Esophagus mucosa (tissue), 1 donor: ENCODE measurements around the gene CLEC14A. TPM values are rescaled to one million over a fixed set of nuclear protein-coding genes. Genes with fewer than 3 reads are reported as not detected.

Experiments
- ATAC-seq: fragments of 200-7000 bp; cut with Tn5 transposase; one replicate; pipeline ENCODE4 v1.9.1; 2020
- total RNA-seq: library from RNA; stranded (reverse); gene quantifications from one replicate; pipeline ENCODE4 v1.2.4, GENCODE V29; 2023
- donor health status: DM: yes; HTN: yes; CAD: no.

Gene CLEC14A, protein sequence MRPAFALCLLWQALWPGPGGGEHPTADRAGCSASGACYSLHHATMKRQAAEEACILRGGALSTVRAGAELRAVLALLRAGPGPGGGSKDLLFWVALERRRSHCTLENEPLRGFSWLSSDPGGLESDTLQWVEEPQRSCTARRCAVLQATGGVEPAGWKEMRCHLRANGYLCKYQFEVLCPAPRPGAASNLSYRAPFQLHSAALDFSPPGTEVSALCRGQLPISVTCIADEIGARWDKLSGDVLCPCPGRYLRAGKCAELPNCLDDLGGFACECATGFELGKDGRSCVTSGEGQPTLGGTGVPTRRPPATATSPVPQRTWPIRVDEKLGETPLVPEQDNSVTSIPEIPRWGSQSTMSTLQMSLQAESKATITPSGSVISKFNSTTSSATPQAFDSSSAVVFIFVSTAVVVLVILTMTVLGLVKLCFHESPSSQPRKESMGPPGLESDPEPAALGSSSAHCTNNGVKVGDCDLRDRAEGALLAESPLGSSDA
- total RNA-seq = 4.1 TPM

DNA sequence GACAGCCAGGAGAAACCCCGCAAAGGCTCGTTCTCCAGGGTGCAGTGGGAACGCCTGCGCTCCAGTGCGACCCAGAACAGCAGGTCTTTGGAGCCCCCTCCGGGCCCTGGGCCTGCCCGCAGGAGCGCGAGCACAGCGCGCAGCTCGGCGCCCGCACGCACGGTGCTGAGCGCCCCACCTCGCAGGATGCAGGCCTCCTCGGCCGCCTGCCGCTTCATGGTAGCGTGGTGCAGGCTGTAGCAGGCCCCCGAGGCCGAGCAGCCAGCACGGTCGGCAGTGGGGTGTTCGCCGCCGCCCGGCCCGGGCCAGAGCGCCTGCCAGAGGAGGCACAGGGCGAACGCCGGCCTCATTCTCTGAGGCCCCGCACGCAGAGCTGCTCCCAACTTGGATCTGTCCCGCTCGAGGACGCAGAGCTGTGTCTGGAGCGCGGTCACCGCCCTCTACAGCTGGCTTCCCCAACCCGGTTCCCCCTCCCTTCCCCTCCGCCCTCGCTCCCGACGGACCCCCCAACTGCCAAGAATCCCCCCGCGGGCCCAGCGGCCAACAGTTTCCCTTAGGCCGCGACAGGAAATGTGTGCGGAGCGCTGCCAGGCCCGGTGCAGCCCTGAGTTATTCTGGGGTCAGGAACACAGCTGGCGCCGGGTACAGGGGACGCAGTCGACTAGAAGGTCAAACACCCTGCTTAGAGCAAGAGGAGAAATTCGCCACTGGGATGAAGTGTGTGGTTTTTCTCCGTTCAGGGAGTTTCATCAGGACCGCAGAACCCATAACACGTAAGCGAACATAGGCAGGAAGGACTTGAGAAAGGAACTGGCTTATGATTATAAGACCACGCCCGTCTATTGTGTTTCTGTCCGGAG lies at the start of gene CLEC14A:
TSS of gene CLEC14A (minus strand) at position 421 of the 860 bp plus-strand sequence. CDS start at position 350, 71 bp downstream.
- peak; percentile 77 for ATAC-seq

GRCh38 chr14:38302966-38303365 lies 47.1 kb upstream of the CLEC14A start:
- ATAC-seq = no peak

- ATAC-seq = no peak
Measured at GRCh38 chr14:38302034-38302433, 46.1 kb upstream of the CLEC14A start.

GRCh38 chr14:38297681-38298080 lies 41.8 kb upstream of the CLEC14A start:
- no peak for ATAC-seq

DNA sequence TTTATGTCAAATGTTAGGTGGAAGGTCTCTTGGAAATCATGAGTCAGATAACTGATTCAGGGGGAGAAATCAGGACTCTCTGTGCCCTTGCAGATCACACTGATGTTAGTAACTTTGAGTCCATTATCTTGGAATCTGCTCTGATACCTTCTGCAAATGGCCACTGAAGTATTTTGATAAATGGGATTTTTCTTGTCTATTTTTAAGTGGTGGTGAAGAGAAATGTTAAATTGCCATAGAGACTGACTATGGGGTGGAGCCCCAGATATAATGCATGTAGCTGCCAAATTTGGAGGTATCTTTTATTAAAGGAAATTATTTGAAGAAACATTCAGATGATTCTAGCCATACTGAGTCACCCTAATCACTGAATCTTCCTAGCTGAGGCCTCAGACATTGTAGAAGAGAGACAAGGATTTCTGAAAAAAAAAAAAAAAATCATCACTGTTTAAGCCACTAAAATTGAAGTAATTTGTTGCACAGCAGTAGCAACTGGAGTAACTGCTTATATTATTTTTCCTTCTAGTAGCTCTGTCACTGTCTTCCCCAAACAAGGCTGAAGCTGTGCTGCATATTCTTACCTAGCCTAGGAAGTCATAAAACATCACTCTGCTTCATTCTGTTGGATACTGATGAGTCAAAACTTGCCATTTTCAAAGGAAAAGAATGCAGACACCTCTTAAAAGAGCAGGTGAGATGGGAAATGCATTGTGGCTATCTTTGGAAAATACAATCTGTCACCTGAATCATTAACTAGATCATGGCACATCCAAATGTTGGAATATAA lies 36.0 kb upstream of the CLEC14A start:
- no peak for ATAC-seq

- no peak for ATAC-seq
Measured at GRCh38 chr14:38290601-38291188, 34.8 kb upstream of the CLEC14A start.

DNA sequence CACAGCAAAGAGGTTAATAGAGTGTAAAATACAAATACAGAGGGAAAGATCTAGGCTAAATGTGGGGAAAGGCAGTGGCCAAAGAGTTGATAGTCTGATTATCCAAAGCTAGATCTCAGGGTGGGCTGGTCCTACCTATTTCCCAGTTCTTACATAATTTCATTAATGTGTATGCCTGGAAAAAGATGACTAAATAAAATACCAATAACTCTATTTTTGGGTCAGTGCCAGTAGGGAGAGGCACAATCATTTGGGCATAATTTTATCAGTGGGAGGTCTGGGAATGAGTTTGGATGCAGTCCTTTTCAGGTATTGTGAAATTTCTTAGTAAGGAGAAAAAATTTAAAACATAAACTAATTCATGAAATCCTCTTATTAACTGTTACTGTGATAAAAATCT lies 30.6 kb upstream of the CLEC14A start:
- no peak for ATAC-seq

DNA sequence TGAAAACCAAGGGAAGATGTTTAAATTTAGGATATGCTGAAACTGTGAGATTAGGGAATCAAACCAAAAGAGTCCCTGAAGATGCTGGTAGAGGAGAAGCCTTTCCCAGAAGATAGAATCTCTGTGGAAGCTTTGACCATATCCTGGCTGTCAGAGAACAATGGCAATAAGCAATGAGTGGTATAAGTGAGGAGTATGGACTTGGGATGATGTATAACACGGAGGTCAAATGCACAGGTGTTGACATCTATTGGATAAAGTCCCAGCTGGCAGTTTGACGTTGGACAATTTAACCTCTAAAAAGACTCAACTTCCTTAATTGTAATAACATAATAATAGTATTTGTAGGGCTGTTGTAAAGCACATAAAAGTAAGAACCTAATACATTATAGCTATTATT lies 30.1 kb upstream of the CLEC14A start:
- no peak for ATAC-seq

- no peak for ATAC-seq
Measured at GRCh38 chr14:38282936-38283335, 27.0 kb upstream of the CLEC14A start.

DNA sequence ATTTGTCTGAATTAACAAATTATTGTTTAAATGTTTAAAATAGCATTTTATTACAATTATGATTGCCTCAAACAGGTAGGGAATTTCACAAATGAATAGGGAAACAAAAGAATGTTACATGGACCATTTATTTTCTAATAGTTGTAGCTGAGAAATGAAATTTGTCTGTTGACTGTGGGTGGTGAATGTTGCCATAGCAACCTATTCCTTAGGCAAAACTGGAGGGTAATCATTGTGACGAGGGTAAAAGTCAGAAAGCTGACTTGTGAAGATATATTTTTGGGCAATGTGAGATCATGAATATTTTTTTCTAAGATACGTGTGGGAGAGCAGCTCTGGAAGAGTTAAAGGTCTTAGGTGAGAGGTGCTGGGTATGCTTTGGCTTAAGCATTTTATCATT lies 24.2 kb upstream of the CLEC14A start:
- ATAC-seq = no peak

- ATAC-seq = no peak
Measured at GRCh38 chr14:38279572-38279971, 23.7 kb upstream of the CLEC14A start.

DNA sequence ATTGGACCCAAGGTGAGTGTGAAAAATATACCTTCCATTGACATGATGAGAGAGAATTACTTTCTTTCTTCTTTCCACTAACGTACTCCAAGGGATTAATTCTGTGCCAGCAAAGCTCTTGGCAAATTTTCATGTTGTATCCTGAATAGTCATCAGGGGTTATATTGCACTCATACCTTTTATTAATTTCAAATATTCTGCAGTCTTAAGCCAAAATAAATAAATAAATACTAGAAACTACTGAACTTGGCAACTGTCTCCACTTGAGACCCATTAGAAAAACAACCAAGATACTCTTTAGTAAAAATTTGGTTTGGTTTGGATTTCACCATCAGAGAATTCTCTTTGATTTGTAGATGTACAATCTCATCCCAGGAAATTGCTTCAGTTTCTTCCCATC lies 22.1 kb upstream of the CLEC14A start:
- ATAC-seq = no peak

GRCh38 chr14:38262844-38263243 lies 7.0 kb upstream of the CLEC14A start:
- no peak for ATAC-seq

DNA sequence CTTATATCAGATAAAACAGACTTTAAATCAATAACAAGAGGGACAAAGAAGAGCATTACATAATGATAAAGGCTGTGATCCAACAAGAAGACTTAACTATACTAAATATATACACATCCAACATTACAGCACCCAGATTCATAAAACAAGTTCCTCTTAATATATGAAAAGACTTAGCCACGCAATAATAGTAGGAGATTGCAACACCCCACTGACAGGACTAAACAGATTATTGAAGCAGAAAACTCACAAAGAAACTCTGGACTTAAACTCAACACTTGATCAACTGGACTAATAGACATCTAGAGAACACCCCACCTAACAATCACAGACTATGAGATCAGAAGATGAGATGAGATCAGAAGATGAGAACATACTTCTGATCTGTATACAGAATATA lies 5.7 kb upstream of the CLEC14A start:
- ATAC-seq = no peak

DNA sequence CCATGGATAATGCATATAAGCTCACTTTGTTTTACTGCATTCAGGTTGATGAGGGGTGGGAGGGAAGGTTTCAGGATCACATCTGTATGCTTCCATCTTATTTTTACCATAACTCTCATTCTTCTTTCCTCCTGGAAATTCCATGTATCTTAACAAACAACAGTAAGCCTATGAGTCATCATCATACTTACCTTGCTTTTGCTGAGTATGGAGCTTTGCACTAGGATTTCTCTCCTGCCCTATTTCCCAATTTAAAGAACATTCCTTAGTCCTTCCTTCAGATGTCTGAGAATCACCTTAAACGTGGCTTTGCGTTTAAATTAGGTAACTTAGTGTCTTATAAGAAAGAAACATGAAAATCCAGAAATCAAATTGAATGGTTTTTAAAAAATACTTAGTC lies 1.6 kb upstream of the CLEC14A start:
- ATAC-seq = no peak

DNA sequence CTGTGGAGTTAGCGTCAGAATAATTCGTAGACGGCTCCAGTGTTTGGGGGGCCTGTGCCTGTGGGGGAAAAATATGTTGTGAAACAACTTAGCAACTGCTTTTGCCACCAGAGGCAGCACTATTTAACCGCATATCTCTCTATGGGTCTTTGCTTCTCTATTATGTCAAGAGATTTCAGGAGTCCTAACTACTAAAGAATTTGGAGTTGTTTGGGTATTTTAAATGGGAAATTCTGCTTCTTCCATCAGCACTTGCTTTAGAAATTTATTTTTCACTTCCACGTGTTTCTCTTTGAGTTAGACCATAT lies 594 bp upstream of the CLEC14A start:
- ATAC-seq = no peak

- peak; percentile 30 for ATAC-seq
Measured at GRCh38 chr14:38255408-38255672, 553 bp downstream of the CLEC14A start.

DNA sequence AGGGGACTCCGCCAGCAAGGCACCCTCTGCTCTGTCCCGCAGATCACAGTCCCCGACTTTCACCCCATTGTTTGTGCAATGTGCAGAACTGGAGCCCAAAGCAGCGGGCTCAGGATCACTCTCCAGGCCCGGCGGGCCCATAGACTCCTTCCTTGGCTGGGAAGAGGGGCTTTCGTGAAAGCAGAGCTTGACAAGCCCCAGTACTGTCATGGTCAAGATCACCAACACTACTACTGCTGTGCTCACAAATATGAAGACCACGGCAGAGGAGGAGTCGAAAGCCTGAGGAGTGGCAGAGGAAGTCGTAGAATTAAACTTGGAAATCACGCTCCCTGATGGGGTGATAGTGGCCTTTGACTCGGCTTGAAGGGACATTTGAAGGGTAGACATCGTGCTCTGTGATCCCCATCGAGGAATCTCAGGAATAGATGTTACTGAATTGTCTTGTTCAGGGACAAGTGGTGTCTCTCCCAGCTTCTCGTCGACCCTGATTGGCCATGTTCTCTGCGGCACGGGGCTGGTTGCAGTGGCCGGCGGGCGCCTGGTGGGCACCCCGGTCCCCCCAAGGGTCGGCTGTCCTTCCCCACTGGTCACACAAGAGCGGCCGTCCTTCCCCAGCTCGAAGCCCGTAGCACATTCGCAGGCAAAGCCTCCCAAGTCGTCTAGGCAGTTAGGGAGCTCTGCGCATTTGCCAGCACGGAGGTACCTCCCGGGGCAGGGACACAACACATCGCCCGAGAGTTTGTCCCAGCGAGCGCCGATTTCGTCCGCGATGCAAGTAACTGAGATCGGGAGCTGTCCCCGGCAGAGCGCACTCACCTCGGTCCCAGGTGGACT lies 1.1 kb downstream of the CLEC14A start:
- ATAC-seq = no peak

GRCh38 chr14:38253676-38254075 lies 2.2 kb downstream of the CLEC14A start:
- ATAC-seq = no peak

- ATAC-seq = no peak
Measured at GRCh38 chr14:38252066-38252710, 3.7 kb downstream of the CLEC14A start.

DNA sequence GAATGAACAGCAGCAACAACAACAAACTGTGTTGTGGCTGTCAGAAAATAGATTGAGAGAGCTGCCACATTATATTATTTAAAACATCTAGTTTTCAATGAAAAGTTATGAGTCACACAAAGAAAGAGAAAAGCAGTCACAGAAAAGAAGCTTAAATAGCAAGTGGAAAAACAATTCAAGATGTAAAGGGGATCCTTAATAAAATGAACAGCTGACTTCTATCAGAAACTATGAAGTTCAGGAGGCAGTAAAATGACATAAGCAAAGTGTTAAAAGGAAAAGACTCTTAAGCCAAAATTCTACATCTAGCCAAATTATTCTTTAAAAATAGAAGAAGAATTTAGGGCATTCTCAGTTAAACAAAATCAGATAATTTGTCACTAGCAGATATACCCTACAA lies 5.6 kb downstream of the CLEC14A start:
- no peak for ATAC-seq
